Measurements from ENCODE around the gene PSRC1.

PSRC1 gene

GRCh38 chr1:109271458-109271857 lies 11.5 kb downstream of the PSRC1 start:
- DNase-seq, result no peak

DNA sequence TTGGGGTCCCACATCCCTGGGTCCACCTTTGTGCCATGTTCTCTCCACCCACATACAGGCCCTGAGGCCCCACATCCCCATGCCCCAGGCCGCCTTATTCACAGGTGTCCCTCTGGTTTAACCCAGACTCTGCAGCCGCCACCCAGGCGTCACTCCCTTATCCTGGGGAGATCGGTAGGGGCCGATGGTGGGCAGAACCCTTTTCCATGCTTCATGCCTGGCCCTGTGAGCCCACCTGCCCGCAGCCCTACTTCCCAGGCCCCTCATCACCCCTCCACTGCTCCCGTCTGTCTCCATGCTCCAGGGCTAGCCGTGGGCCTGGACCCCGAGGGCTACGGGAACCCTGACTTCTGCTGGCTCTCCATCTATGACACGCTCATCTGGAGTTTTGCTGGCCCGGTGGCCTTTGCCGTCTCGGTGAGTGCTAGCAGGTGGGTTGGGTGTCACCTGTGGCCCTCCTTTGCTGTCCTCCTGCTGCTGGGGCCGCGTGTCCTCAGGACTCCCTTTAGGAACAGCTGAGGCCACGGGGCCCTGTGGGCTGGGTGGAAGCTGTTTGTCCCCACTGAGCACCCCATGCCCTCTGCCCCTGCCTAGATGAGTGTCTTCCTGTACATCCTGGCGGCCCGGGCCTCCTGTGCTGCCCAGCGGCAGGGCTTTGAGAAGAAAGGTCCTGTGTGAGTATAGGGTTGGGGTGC lies 12.2 kb downstream of the PSRC1 start:
- DNase-seq, result no peak

DNA sequence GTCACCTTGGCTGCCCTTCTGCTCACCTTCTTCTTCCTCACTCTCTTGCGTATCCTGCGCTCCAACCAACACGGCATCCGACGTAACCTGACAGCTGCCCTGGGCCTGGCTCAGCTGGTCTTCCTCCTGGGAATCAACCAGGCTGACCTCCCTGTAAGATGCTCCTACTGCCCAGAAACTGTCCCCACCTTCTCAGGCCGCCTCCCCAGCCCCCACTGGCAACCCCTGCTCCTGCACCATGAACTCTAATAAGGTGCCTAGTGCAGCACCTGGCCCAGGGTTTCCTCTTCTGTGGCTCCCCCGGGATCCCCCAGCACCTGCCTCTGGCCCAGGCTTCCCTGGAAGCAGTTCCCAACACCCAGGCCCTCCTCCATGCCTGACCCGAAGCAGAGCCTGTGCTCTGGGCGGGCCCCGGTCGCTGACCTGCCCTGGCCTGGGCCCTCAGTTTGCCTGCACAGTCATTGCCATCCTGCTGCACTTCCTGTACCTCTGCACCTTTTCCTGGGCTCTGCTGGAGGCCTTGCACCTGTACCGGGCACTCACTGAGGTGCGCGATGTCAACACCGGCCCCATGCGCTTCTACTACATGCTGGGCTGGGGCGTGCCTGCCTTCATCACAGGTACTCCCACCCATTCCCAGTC lies 12.8 kb downstream of the PSRC1 start:
- DNase-seq, result no peak

GRCh38 chr1:109269212-109269980 lies 13.5 kb downstream of the PSRC1 start:
- DNase-seq, result no peak

GRCh38 chr1:109268431-109269211 lies 14.3 kb downstream of the PSRC1 start:
- DNase-seq, result no peak

- no peak for DNase-seq
Observed at GRCh38 chr1:109267743-109268300, 15.1 kb downstream of the PSRC1 start.

DNA sequence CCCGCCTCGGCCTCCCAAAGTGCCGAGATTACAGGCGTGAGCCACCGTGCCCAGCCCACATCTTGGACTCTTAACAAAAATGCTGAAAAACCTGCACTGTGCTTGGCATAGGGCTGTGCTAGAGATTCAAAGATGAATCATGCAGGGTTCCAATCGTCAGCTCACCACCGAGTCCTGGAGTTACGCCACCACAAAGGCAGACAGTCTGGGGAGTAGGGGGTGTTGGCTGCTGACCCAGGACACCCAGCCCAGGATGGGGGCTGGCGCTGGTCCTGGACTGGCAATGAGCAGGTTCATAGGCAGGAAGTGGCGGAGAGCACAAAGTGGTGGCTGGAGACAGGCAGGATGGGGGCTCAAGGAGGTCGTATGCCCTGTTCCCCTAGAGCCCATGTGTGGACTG lies 16.0 kb downstream of the PSRC1 start:
- DNase-seq, result no peak

DNA sequence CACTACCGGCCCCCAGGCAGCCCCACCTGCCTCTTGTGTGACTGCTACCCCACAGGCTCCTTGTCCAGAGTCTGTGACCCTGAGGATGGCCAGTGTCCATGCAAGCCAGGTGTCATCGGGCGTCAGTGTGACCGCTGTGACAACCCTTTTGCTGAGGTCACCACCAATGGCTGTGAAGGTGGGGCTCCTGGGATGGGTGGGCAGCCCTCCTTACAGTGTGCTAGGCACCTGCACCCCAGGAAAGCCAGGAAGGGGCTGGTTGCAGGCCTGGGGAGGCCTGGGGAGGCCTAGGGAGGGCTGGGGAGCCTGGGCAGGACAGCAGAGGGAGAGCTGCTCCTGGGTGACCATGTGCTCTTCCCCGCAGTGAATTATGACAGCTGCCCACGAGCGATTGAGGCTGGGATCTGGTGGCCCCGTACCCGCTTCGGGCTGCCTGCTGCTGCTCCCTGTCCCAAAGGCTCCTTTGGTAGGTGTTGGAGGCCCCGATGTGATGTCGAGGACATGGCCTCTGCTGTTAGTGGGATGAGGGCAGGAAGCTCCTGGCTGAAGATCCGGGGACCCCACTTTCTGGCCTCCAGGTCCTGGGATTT lies 17.1 kb downstream of the PSRC1 start:
- no peak for DNase-seq

- no peak for DNase-seq
Observed at GRCh38 chr1:109265016-109265415, 17.9 kb downstream of the PSRC1 start.

- DNase-seq, result no peak
Observed at GRCh38 chr1:109264379-109264755, 18.6 kb downstream of the PSRC1 start.

- peak; percentile 81 for DNase-seq
Observed at GRCh38 chr1:109263597-109264378, 19.2 kb downstream of the PSRC1 start.

GRCh38 chr1:109263234-109263596 lies 19.7 kb downstream of the PSRC1 start:
- DNase-seq, result no peak

GRCh38 chr1:109262231-109263055 lies 20.5 kb downstream of the PSRC1 start:
- DNase-seq, result no peak

- no peak for DNase-seq
Observed at GRCh38 chr1:109261578-109261977, 21.4 kb downstream of the PSRC1 start.

DNA sequence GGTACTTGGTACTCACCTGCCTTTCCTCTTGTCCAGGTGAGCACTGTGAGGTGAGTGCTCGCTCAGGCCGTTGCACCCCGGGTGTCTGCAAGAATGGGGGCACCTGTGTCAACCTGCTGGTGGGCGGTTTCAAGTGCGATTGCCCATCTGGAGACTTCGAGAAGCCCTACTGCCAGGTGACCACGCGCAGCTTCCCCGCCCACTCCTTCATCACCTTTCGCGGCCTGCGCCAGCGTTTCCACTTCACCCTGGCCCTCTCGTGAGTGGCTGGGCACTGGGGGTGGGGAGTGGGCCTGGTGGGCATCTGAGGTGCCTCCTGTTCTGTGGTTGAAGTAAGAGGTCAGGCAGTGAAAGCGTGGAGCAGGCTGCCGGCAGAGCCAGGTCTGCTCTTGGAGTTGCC lies 21.9 kb downstream of the PSRC1 start:
- DNase-seq, result no peak

GRCh38 chr1:109259674-109260557 lies 23.0 kb downstream of the PSRC1 start:
- no peak for DNase-seq

DNA sequence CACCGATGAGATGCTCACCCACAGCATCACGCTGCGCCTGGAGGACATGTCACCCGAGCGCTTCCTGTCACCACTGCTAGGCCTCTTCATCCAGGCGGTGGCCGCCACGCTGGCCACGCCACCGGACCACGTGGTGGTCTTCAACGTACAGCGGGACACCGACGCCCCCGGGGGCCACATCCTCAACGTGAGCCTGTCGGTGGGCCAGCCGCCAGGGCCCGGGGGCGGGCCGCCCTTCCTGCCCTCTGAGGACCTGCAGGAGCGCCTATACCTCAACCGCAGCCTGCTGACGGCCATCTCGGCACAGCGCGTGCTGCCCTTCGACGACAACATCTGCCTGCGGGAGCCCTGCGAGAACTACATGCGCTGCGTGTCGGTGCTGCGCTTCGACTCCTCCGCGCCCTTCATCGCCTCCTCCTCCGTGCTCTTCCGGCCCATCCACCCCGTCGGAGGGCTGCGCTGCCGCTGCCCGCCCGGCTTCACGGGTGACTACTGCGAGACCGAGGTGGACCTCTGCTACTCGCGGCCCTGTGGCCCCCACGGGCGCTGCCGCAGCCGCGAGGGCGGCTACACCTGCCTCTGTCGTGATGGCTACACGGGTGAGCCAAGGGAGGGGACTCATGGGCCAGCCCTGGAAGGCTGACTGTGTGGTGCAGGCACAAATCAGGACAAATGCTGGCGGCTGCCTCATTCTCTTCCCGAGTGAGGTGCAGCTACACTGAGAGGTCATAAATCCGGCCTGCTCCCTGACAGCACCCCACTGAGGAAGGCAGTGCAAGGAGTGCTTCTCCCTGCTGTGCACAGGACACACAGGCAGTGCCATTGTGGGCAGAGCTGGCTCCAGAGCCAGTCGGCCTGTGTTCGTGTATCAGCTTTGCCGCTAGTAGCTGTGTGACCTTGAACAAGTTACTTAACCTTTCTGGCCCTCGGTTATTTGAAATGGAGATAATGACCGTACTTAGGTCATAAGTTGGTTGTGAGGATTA lies 24.2 kb downstream of the PSRC1 start:
- DNase-seq, result no peak

DNA sequence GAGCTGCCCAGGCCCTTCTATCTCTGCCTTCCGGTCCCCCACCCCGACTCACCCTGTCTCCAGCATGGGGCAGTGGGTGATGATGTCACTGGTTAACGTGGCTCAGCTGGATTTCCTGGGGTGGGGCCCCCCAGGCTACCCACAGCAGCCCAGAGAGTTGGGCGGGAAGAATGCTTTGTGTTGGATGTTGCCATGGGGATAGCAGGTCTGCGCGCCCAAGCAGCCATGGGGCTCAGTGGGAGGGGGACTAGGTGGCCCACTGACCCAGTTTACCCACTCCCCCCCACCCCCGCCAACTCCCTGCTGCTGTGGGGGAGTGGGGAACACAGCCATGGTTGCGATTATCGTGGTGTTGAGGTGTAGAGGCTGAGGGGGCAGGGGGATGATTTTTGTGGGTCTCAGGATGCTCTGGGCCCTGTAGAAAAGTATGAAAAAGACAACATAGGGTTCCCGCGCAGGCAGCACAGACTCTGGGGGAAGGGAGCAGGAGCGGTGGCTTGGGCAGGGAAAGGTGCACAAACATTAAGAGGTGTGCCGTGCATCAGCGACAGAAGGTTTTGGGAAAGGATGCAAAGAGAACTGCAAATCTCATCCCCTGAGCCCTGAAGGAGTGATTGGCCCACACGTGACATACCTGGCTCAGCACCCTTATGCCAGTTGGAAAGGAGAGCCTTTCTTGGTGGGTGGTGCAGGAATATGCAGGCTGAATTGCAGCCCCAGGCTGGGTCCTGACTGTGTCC lies 25.1 kb downstream of the PSRC1 start:
- no peak for DNase-seq

All from activated naive CD4-positive, alpha-beta T cell treated with anti-CD3 and anti-CD28 coated beads, Interleukin-2, amount 50 U/mL, for 16 hours (primary cell).